A673 (cell line): ENCODE data around the gene SYTL1.

Experiments
- EZH2 ChIP-seq: fragments of 200-600 bp; sonication (generic); IDR thresholded peaks from 2 replicates; pipeline ENCODE4 v1.6.1; 2017; ENCODE audit warnings: borderline replicate concordance, low read depth, mild to moderate bottlenecking, mixed read lengths, antibody characterized with exemption, low read length; ENCODE audit not compliant: poor library complexity, severe bottlenecking
- TF ChIP-seq, protein P1 (sequence below): fragments of 300-800, 200-600 bp; sonication (generic); conservative IDR thresholded peaks from 2 replicates; pipeline ENCODE4 v1.5.1; 2017; ENCODE audit warnings: low read depth, mild to moderate bottlenecking, antibody characterized with exemption, low read length, moderate library complexity, mixed read lengths

DNA sequence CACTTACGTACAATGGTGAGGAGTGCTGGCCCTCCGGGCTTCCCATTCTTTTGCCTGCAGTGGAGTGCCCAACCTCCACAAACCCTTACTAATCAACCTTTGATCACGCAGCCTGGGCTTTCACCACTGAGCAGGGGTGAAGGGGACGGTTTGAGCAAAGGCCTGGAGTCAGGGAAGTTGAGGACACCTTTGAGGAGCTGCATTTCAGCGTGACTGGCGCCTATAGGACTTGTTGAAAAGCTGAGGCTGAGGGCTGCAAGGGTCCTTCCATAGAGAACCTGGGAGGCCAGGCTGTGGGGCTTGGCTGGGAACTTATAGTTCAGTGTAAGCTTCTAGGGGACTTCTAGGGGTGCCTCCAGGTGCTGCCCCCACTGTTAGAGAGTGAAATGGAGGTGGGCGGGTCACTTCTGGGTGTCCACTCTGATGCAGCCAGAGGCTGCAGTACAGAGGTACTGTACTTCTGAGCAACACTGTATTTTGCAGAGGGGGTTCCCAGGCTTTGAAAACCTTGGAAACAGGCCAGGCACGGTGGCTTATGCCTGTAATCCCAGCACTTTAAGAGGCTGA is 9.8 kb downstream of the SYTL1 start:
- TF ChIP-seq, protein P1, sequence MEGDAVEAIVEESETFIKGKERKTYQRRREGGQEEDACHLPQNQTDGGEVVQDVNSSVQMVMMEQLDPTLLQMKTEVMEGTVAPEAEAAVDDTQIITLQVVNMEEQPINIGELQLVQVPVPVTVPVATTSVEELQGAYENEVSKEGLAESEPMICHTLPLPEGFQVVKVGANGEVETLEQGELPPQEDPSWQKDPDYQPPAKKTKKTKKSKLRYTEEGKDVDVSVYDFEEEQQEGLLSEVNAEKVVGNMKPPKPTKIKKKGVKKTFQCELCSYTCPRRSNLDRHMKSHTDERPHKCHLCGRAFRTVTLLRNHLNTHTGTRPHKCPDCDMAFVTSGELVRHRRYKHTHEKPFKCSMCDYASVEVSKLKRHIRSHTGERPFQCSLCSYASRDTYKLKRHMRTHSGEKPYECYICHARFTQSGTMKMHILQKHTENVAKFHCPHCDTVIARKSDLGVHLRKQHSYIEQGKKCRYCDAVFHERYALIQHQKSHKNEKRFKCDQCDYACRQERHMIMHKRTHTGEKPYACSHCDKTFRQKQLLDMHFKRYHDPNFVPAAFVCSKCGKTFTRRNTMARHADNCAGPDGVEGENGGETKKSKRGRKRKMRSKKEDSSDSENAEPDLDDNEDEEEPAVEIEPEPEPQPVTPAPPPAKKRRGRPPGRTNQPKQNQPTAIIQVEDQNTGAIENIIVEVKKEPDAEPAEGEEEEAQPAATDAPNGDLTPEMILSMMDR = no peak
- TF ChIP-seq EZH2 = no peak
